ENCODE measurements around the gene GLIS1.

GRCh38 chr1:53539226-53539625, 199.7 kb downstream of the GLIS1 start:
- TF ChIP-seq CTCF (IDR thresholded peaks at IDR 0.05): no peak
- TF ChIP-seq POLR2A (IDR thresholded peaks at IDR 0.05): no peak

All from vagina (tissue), 2 donors.